GM23248 (cell line): Measurements from ENCODE around the gene TBC1D14.

Source experiments
- EZH2 ChIP-seq: fragments of 200-600 bp; sonication (generic); IDR thresholded peaks from 2 replicates; pipeline ENCODE4 v1.6.1; 2018; ENCODE audit warnings: antibody characterized with exemption, mild to moderate bottlenecking; ENCODE audit not compliant: insufficient read depth, poor library complexity, severe bottlenecking
- EZH2phosphoT487 ChIP-seq: fragments of 200-600 bp; sonication (generic); IDR thresholded peaks from 2 replicates; pipeline ENCODE4 v1.6.1; 2018; ENCODE audit warnings: antibody characterized with exemption, moderate library complexity, mild to moderate bottlenecking, low read depth; ENCODE audit not compliant: insufficient read depth

GRCh38 chr4:7060346-7061150 lies 150.9 kb downstream of the TBC1D14 start:
- TF ChIP-seq EZH2phosphoT487 (no peak), EZH2 (no peak)
